B cell (primary cell): Measurements from ENCODE around the gene GALNT17. TPM values are rescaled to one million over a fixed set of nuclear protein-coding genes. Genes with fewer than 3 reads are reported as not detected.

Experiments used
- ATAC-seq: fragments of 200-7000 bp; cut with Tn5 transposase; one replicate; pipeline ENCODE4 v1.10.0; 2021; ENCODE audit warnings: low read depth, mild to moderate bottlenecking, moderate number of reproducible peaks, moderate library complexity
- CTCF ChIA-PET: fragments of 350-600 bp; sonication (Branson Sonifier 250); formaldehyde crosslinking; loops from one replicate; lab custom pipeline; 2021; ENCODE audit warnings: antibody characterized with exemption, inconsistent platforms; lab: Charles Lee
- POLR2A ChIA-PET: fragments of 350-600 bp; sonication (Branson Sonifier 250); formaldehyde crosslinking; loops from one replicate; lab custom pipeline; 2021; ENCODE audit warnings: antibody characterized with exemption; lab: Charles Lee
- DNase-seq: peaks from one replicate; pipeline ENCODE4 v3.0.0; 2013
- H2AFZ ChIP-seq: 2 replicates; pipeline ENCODE4 v1.6.1; 2012; ENCODE audit warnings: mild to moderate bottlenecking, low read depth, low read length; ENCODE audit not compliant: insufficient read depth, poor library complexity, severe bottlenecking
- H3K27ac ChIP-seq, 2 donors: 1 replicate in 1 of 2; 2 replicates in 1 of 2; pipeline ENCODE4 v1.5.1; 2012 to 2013; ENCODE audit warnings: low read length in 2 of 2, mild to moderate bottlenecking in 2 of 2, moderate library complexity in 1 of 2
- H3K27me3 ChIP-seq, 4 experiments: fragments of 200-600 bp in 1 of 4; sonication (generic) in 1 of 4; replicated peaks in 1 of 4; 1 replicate in 2 of 4; 2 replicates in 2 of 4; pipeline versions ENCODE4 v1.6.1 to v1.7.0; 2013 to 2016; ENCODE audit warnings: low read length in 3 of 4, mild to moderate bottlenecking in 2 of 4, mixed read lengths in 1 of 4, moderate library complexity in 1 of 4; ENCODE audit not compliant: insufficient read depth in 4 of 4, control insufficient read depth in 3 of 4; ENCODE audit errors: control extremely low read depth in 1 of 4
- H3K36me3 ChIP-seq, 2 experiments: replicated peaks in 1 of 2; 1 replicate in 1 of 2; 2 replicates in 1 of 2; pipeline versions ENCODE4 v1.6.1 to v1.7.1; 2013; ENCODE audit warnings: low read length in 1 of 2; ENCODE audit not compliant: insufficient read depth in 2 of 2, control insufficient read depth in 1 of 2; ENCODE audit errors: control extremely low read depth in 1 of 2, extremely low read depth in 1 of 2
- H3K4me1 ChIP-seq, 2 donors: fragments of 200-600 bp in 1 of 2; sonication (generic) in 1 of 2; 1 replicate in 1 of 2; 2 replicates in 1 of 2; pipeline versions ENCODE4 v1.5.1 to v1.6.1; 2013 to 2017; ENCODE audit warnings: low read length in 2 of 2; ENCODE audit not compliant: control insufficient read depth in 2 of 2, insufficient read depth in 2 of 2
- H3K4me2 ChIP-seq: replicated peaks from 2 replicates; pipeline ENCODE3; 2012; ENCODE audit warnings: mild to moderate bottlenecking, low read depth, low read length; ENCODE audit not compliant: poor library complexity, severe bottlenecking
- H3K4me3 ChIP-seq, 5 experiments: fragments of 200-600 bp in 1 of 5; sonication (generic) in 1 of 5; 1 replicate in 3 of 5; 2 replicates in 2 of 5; pipeline versions ENCODE4 v1.5.1 to v1.7.0; 2011 to 2016; ENCODE audit warnings: low read length in 4 of 5, mild to moderate bottlenecking in 4 of 5, low read depth in 2 of 5, control low read depth in 1 of 5, moderate library complexity in 1 of 5; ENCODE audit not compliant: insufficient read depth in 1 of 5; ENCODE audit errors: control extremely low read depth in 1 of 5, extremely low read depth in 1 of 5
- H3K79me2 ChIP-seq: fragments of 200-600 bp; sonication (generic); one replicate; pipeline ENCODE4 v1.6.0; 2016; ENCODE audit warnings: low read length; ENCODE audit not compliant: control insufficient read depth, insufficient read depth
- H3K9ac ChIP-seq: fragments of 200-600 bp; sonication (generic); 2 replicates; pipeline ENCODE4 v1.6.1; 2017; ENCODE audit warnings: mild to moderate bottlenecking, low read length, moderate library complexity
- H3K9me3 ChIP-seq, 3 donors: one replicate each; pipeline versions ENCODE4 v1.6.1 to v1.7.1; 2013; ENCODE audit warnings: low read length in 2 of 3; ENCODE audit not compliant: control insufficient read depth in 2 of 3, insufficient read depth in 1 of 3; ENCODE audit errors: control extremely low read depth in 1 of 3
- H4K20me1 ChIP-seq: 2 replicates; pipeline ENCODE4 v1.6.0; 2012; ENCODE audit warnings: mild to moderate bottlenecking, low read length; ENCODE audit not compliant: insufficient read depth, control insufficient read depth, poor library complexity, severe bottlenecking
- H3K27ac Mint-ChIP-seq: one replicate; pipeline ENCODE4 v1.8.0; 2021; ENCODE audit warnings: mixed read lengths
- H3K27me3 Mint-ChIP-seq: one replicate; pipeline ENCODE4 v1.8.0; 2021; ENCODE audit warnings: mixed read lengths
- H3K4me1 Mint-ChIP-seq: one replicate; pipeline ENCODE4 v1.8.0; 2021; ENCODE audit warnings: mixed read lengths
- H3K4me3 Mint-ChIP-seq: one replicate; pipeline ENCODE4 v1.8.0; 2021; ENCODE audit warnings: mixed read lengths
- H3K9me3 Mint-ChIP-seq: one replicate; pipeline ENCODE4 v1.8.0; 2022; ENCODE audit warnings: mixed read lengths; ENCODE audit not compliant: insufficient read depth
- EZH2 ChIP-seq: IDR thresholded peaks from 2 replicates; pipeline ENCODE4 v1.6.1; 2012; ENCODE audit warnings: borderline replicate concordance, low read depth, mild to moderate bottlenecking, moderate library complexity, low read length; ENCODE audit not compliant: insufficient read depth, poor library complexity, severe bottlenecking
- WGBS: methylation state at CpG from one replicate; pipeline ENCODE4 v1.1.5; 2013; ENCODE audit warnings: missing lambda C conversion rate; ENCODE audit not compliant: insufficient coverage; 5-methylcytosine and 5-hydroxymethylcytosine counted together
- intact Hi-C: fragments of 100-400 bp; cut with micrococcal nuclease; formaldehyde crosslinking; loops from one replicate; pipeline ENCODE4 v1.10.0; 2022
- polyA plus RNA-seq: library from polyadenylated mRNA; depleted of rRNA; stranded (reverse); fragments of >200 nt; gene quantifications from 2 replicates; pipeline ENCODE4 v1.2.3, GENCODE V29; 2012
- total RNA-seq, 2 donors: library from RNA; stranded (reverse); fragments of 120-200 nt in 1 of 2; gene quantifications; 1 replicate in 1 of 2; 2 replicates in 1 of 2; pipeline versions ENCODE4 v1.2.3 to v1.2.4, GENCODE V29; 2013 to 2022
- TF ChIP-seq, protein P1 (sequence below): fragments of 200-600 bp; IDR thresholded peaks from one replicate; pipeline ENCODE4 v1.8.0; 2022; ENCODE audit warnings: antibody characterized with exemption, mild to moderate bottlenecking

The GALNT17 gene
- total and polyA plus RNA-seq, 2 donors (not counting 1 experiment from before 2014, with no cell fraction given): not detected

DNA sequence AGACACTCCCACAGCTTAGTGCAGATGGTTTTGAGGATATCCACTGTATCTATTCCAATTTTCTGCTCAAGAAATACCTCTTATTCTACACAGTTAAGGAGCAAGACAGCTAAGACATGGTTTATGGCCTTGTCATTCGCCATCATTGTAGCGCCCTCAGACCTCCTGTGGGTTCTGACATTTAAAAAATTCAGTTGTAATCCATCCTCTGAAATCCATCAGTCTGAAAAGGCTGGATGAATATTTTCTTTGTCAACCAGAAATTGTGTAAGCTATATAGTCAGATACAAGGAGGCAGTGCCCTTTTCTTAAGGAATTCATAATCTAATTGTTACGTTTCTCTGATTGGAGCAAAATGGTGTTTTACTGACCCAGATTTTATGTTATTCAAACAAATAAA, 353.6 kb downstream of the GALNT17 start:
- Histone ChIP-seq H3K79me2 (no peaks in the 10 kb centered on the region), H3K4me1 (no peaks in the 10 kb centered on the region), H3K9ac (no peak overlapping the region), H3K27ac (no peak overlapping the region), H3K36me3 (no peaks in the 10 kb centered on the region), H3K9me3 (peaks cover 0 to 30% (median 0%) of the 10 kb centered on the region in 3 donors), H4K20me1 (no peaks in the 10 kb centered on the region), H3K4me2 (no peak overlapping the region), H2AFZ (no peak overlapping the region), H3K4me3 (no peak overlapping the region), H3K27me3 (no peaks in the 10 kb centered on the region)
- intact Hi-C loops: no loop called here
- H3K4me3 Mint-ChIP-seq: no peak overlapping the region
- DNase-seq (no peak), ATAC-seq (no peak)
- no peak overlapping the region for H3K27ac Mint-ChIP-seq
- TF ChIP-seq EZH2: no peak
- TF ChIP-seq, protein P1, sequence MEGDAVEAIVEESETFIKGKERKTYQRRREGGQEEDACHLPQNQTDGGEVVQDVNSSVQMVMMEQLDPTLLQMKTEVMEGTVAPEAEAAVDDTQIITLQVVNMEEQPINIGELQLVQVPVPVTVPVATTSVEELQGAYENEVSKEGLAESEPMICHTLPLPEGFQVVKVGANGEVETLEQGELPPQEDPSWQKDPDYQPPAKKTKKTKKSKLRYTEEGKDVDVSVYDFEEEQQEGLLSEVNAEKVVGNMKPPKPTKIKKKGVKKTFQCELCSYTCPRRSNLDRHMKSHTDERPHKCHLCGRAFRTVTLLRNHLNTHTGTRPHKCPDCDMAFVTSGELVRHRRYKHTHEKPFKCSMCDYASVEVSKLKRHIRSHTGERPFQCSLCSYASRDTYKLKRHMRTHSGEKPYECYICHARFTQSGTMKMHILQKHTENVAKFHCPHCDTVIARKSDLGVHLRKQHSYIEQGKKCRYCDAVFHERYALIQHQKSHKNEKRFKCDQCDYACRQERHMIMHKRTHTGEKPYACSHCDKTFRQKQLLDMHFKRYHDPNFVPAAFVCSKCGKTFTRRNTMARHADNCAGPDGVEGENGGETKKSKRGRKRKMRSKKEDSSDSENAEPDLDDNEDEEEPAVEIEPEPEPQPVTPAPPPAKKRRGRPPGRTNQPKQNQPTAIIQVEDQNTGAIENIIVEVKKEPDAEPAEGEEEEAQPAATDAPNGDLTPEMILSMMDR: no peak
- 100% methylated on average over 2 of the region's 3 CpGs for WGBS
- H3K9me3 Mint-ChIP-seq: peaks cover 2% of the 10 kb centered on the region
- ChIA-PET CTCF (no interaction called here), POLR2A (no interaction called here)
- H3K4me1 Mint-ChIP-seq: no peaks in the 10 kb centered on the region
- H3K27me3 Mint-ChIP-seq: no peaks in the 10 kb centered on the region

DNA sequence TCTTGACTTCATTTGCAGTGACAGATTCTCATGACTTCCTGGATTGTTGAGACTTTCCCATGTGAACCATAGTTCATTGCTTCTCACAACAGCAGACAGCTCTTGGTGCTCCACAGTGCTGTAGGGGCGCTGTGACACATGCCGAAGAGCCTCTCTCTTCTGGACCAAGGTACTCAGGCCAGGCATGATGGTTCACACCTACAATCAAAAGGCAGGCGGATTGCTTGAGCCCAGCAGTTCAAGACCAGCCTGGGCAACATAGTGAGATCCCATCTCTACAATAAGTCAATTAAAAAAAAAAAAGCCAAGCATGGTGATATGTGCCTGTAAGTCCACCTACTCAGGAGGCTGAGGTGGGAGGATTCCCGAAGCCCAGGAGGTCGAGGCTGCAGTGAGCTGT, 354.5 kb downstream of the GALNT17 start:
- CTCF ChIA-PET: no interaction called here
- Histone ChIP-seq H3K4me3 (no peak overlapping the region), H3K9me3 (peaks cover 0 to 22% (median 0%) of the 10 kb centered on the region in 3 donors), H3K79me2 (no peaks in the 10 kb centered on the region), H4K20me1 (no peaks in the 10 kb centered on the region), H3K4me1 (no peaks in the 10 kb centered on the region), H2AFZ (no peak overlapping the region), H3K36me3 (no peaks in the 10 kb centered on the region), H3K4me2 (no peak overlapping the region), H3K27me3 (no peaks in the 10 kb centered on the region), H3K27ac (no peak overlapping the region), H3K9ac (no peak overlapping the region)
- WGBS: 100% methylated on average over 3 of the region's 5 CpGs
- ATAC-seq: no peak
- TF ChIP-seq, protein P1: no peak
- TF ChIP-seq EZH2: no peak
- no peak for DNase-seq
- intact Hi-C loops: no loop called here
- H3K27me3 Mint-ChIP-seq: no peaks in the 10 kb centered on the region
- no peak overlapping the region for H3K27ac Mint-ChIP-seq
- H3K9me3 Mint-ChIP-seq: peaks cover 2% of the 10 kb centered on the region
- POLR2A ChIA-PET: no interaction called here
- no peaks in the 10 kb centered on the region for H3K4me1 Mint-ChIP-seq
- no peak overlapping the region for H3K4me3 Mint-ChIP-seq
